Body of pancreas (tissue), 4 donors: ENCODE results near the gene NSD2.

Experiments used
- POLR2A ChIP-seq, 3 donors: fragments of 450-650 bp; IDR thresholded peaks; one replicate each; pipeline ENCODE4 v1.6.1; 2016; ENCODE audit warnings: antibody characterized with exemption in 3 of 3, mild to moderate bottlenecking in 2 of 3
- TF ChIP-seq, protein P1 (sequence below), 7 experiments: fragments of 450-650 bp in 4 of 7; fragments of 200-600 bp in 3 of 7; sonication (generic) in 3 of 7; IDR thresholded peaks; one replicate each; pipeline ENCODE4 v1.5.1; 2016 to 2019; ENCODE audit warnings: antibody characterized with exemption in 7 of 7

DNA sequence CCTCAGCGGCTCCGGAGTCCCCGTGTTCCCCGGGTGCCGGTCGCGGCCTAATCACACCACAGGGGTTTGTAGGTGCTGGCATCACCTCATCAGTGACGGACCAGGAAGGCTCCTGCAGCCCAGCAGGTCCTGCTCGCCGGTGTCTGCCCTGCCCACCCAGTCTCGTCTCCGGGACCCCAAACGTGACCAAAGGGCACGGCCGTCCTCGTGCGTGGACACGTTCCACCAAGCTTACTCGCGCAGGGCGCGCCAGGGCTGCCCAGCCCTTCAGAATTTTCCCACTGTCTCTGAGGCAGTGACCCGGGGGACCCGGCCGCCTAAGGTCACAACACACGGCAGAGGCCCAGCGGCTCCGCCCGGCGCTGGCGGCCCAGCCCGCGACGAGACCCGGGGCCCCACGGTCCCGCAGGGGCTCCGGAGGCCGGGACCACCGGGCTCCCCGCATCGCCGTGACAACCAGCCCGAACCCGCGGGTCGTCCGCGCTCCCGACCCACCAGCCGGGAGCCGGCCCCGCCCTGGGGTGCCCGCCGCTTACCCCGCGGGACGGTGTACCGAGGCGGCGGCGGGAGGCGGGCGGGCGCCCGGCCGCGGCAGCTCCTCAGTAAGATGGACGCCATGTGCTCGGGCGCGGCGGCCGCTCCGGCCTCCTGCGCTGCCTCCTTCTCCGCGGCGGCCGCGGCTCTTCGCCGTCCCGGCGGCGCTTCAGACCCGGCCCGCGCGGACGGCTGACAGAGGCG lies 15.7 kb upstream of the NSD2 start:
- TF ChIP-seq, protein P1, sequence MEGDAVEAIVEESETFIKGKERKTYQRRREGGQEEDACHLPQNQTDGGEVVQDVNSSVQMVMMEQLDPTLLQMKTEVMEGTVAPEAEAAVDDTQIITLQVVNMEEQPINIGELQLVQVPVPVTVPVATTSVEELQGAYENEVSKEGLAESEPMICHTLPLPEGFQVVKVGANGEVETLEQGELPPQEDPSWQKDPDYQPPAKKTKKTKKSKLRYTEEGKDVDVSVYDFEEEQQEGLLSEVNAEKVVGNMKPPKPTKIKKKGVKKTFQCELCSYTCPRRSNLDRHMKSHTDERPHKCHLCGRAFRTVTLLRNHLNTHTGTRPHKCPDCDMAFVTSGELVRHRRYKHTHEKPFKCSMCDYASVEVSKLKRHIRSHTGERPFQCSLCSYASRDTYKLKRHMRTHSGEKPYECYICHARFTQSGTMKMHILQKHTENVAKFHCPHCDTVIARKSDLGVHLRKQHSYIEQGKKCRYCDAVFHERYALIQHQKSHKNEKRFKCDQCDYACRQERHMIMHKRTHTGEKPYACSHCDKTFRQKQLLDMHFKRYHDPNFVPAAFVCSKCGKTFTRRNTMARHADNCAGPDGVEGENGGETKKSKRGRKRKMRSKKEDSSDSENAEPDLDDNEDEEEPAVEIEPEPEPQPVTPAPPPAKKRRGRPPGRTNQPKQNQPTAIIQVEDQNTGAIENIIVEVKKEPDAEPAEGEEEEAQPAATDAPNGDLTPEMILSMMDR (IDR thresholded peaks at IDR 0.05): no peak
- TF ChIP-seq POLR2A (IDR thresholded peaks at IDR 0.05): no peak
